ENCODE results near the gene MIF4GD.
"Not testable (repeated sequence)": the region's sequence is repeated elsewhere in the genome, so short reads cannot be mapped to it uniquely, and the experiment has no call there.

DNA sequence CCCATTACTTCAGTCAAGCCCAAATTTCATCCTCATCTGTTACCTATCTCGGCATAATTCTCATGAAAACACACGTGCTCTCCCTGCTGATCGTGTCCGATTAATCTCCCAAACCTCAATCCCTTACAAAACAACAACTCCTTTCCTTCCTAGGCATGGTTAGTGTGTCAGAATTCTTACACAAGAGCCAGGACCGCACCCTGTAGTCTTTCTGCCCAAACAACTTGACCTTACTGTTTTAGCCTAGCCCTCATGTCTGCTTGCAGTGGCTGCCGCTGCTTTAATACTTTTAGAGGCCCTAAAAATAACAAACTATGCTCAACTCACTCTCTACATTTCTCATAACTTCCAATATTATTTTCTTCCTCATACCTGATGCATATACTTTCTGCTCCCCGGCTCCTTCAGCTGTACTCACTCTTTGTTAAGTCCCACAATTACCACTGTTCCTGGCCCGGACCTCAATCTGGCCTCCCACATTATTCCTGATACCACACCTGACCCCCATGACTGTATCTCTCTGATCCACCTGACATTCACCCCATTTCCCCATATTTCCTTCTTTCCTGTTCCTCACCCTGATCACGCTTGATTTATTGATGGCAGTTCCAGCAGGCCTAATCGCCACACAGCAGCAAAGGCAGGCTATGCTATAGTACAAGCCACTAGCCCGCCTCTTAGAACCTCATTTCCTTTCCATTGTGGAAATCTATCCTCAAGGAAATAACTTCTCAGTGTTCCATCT is 14.9 kb downstream of the MIF4GD start:
- TF ChIP-seq, protein P1, sequence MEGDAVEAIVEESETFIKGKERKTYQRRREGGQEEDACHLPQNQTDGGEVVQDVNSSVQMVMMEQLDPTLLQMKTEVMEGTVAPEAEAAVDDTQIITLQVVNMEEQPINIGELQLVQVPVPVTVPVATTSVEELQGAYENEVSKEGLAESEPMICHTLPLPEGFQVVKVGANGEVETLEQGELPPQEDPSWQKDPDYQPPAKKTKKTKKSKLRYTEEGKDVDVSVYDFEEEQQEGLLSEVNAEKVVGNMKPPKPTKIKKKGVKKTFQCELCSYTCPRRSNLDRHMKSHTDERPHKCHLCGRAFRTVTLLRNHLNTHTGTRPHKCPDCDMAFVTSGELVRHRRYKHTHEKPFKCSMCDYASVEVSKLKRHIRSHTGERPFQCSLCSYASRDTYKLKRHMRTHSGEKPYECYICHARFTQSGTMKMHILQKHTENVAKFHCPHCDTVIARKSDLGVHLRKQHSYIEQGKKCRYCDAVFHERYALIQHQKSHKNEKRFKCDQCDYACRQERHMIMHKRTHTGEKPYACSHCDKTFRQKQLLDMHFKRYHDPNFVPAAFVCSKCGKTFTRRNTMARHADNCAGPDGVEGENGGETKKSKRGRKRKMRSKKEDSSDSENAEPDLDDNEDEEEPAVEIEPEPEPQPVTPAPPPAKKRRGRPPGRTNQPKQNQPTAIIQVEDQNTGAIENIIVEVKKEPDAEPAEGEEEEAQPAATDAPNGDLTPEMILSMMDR (IDR thresholded peaks at IDR 0.05), result not testable (repeated sequence)
- TF ChIP-seq PHF8 (IDR thresholded peaks at IDR 0.05; ENCODE audit: borderline replicate concordance, low read depth); POLR2A (IDR thresholded peaks at IDR 0.05; ENCODE audit: low read length); SREBF2 (IDR thresholded peaks at IDR 0.05); ZFP36 (IDR thresholded peaks at IDR 0.05; ENCODE audit: borderline replicate concordance, partially characterized antibody); ZC3H11A (IDR thresholded peaks at IDR 0.05); HOXB5 (CRISPR knock-in tag; IDR thresholded peaks at IDR 0.05); HDAC2 (IDR thresholded peaks at IDR 0.05); JUNB (IDR thresholded peaks at IDR 0.05); RARB (CRISPR knock-in tag; IDR thresholded peaks at IDR 0.05); EP300 (IDR thresholded peaks at IDR 0.05): not testable (repeated sequence)
- TF ChIP-seq, protein P2, sequence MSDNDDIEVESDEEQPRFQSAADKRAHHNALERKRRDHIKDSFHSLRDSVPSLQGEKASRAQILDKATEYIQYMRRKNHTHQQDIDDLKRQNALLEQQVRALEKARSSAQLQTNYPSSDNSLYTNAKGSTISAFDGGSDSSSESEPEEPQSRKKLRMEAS (IDR thresholded peaks at IDR 0.05), result not testable (repeated sequence)
